DLD1 (cell line): ENCODE measurements around the gene UNC13D.
"Not testable (repeated sequence)": the region's sequence is repeated elsewhere in the genome, so short reads cannot be mapped to it uniquely, and the experiment has no call there.

Experiments used
- in situ Hi-C: cut with HindIII; loops from 2 replicates; pipeline ENCODE4 v1.10.0; 2017; ENCODE audit warnings: low sequenced_read_pairs

UNC13D gene

GRCh38 chr17:75853433-75853832 lies 9.2 kb upstream of the UNC13D start:
- in situ Hi-C loops = no loop called here

- in situ Hi-C loops = not testable (repeated sequence)
These were observed 7.4 kb upstream of the UNC13D start for GRCh38 chr17:75851693-75851991.

DNA sequence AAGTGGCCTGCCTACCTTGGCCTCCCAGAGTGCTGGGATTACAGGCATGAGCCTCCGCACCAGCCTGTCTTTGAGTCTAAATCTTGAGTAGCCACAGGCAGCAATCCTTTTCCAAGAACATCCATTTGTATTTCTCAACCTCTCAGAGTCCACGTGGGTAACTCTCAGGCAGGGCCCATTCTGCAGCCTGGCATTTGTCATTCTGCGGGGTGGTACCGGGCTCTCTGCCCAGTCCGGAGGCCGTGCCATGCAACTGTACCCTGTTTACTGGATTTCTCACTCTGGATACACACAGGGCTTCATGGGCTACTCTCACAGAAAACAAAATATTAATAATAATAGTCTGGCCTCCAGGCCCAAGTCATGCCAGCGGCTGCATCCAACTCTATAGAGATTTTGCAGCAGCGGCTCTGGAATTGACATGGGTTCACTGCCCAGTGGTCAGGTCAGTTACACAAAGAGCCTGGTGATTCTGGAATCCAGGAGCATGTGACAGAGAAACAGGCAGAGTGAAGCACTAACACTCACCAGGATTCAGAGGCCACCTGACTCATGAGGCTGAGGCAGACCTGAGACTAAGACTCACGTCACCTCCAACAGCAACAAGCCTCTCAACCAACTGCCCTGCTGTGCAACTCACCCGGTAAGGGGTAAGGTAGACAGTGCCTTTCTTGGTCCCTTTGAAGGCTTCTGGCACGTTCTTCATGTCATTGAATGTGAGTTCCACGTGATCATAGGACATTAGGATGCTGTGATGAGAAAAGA lies 6.9 kb upstream of the UNC13D start:
- in situ Hi-C loops = no loop called here

- in situ Hi-C loops = no loop called here
These were observed 5.5 kb upstream of the UNC13D start for GRCh38 chr17:75849724-75850123.

DNA sequence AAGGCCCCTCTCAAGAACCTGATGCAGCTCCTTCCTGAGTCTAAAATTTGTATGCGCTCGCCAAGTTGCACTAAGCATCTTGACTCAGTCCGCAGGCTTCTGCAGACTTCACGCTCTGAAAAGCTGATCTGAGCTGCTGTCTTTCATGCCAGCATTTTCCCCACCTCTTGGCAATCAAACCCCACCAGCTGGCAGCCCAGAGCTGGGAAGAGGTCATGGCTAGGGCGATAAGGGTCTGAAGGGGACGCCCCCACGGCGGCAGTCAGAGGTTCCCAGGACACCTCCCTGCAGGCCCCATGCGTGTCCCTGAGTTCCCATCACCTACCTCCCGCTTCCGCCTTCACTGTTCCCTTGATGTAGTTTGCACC lies 5.1 kb upstream of the UNC13D start:
- in situ Hi-C loops = no loop called here

DNA sequence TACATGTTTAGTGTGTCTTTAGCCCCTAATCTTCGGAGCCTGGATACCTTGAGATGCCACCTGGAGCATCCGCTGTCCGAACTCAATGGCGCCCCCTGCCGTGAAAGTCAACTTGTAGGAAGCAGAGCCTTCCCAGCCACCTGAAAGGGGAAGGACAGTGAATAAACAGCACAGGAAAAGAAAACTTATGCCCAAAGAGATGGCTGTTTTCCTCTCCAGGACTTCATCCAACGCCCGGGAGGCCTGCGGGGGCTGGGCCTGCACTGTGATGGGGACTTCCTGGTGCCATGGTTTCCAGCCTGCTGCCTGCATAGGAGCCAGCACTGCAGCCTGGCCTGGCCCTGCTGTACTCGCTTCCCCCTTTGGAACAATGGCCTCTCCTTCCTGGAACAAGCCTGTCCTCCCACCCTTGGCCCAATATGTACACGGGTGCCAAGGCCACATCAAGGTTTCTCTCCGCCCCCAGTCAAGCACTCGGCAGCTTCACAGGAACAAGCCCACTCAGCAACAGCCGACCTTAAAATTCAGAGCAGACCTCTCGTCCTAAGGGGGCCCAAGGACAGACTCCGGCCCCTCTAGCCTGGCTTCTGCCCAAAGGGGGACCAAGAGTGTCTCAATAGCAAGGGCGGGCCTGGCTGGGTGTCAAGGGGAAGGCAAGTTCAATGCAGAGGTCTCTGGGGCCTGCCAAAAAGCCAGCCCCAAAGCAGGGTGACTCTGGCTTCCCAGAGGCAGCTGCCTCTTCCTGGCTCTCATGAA lies 4.5 kb upstream of the UNC13D start:
- in situ Hi-C loops = no loop called here

DNA sequence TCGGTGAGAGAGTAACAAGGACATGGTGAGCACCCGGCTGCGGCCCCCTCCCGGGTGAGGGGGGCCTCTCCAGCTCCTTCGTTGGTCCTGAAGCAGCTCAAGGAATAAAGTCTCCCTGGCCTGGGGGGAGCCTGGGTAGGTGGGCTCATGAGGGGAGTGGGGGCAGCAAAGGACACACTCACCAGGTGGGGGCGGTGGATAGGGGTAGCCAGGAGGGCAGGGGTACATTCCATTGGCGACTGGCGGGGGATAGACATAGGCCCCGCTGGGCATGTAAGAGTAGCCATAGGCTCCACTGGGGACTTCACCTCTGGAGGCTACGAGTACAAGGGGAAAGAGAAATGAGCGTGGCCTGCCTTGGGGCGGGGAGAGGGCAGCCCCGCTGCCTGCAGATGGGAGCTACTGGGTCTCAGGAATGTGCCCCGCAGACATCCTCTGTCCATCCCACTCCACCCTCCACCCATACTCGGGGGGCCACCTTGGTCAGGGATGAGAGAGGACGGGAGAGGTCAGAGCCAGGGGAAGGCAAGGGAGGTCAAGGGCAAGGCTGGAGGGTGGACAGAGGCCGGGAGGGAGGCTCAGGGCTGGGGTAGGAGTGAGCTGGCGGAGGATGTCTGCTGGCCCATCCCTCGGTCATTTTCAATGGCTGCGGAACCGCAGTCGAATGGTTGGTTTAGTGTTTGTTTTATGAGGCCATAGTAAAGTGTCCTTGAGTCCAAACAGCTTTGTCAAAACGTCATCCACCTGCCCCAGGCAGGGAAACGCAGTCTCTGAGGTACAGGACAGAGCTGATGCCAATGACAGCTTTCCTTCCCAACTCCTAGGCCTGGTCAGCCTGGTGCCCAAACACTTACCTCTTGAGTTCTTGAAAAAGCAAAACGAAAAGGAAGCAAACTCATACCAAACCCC lies 3.7 kb upstream of the UNC13D start:
- in situ Hi-C loops = no loop called here

GRCh38 chr17:75846692-75847613 lies 2.7 kb upstream of the UNC13D start:
- in situ Hi-C loops = no loop called here

DNA sequence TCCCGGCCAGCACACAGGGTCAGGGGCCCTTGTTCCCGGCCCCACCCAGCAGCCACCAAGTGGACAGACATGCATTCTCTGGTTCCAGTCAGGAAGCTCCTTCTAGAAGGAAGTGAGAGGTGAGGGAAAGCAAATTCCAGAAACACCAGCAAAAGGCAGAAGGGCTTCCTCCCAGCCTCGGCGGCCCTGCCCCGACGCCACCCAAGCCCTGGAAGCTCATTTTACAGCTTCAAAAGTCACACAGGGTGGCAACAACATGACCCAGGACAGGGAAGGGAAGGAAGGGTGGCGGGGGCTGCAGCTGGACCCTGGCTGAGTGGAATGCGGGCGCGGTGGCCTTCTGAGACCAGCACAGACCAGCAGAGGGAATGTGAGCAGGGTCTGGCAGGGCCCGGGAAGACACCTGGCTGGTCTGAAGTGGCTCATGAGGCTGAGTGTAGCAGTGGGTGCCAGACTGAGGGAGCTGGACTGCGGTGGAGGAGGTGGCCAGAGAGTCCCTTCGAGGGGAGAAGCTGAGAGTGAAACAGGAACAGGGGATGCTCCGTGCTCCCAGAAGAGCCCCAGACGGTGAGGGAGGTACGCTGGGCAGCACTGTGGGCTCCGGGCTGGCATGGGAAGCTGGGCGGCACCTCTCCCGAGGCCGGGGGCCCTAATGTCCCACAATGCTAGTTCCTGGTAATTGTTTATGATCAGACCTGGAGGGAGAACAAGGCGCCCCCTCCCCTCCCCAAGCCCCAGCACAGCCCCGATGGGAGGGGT lies 1.9 kb upstream of the UNC13D start:
- in situ Hi-C loops = no loop called here

- in situ Hi-C loops = no loop called here
These were observed 981 bp upstream of the UNC13D start for GRCh38 chr17:75845058-75845711.

GRCh38 chr17:75844530-75845057 lies 390 bp upstream of the UNC13D start:
- in situ Hi-C loops = no loop called here

- in situ Hi-C loops = no loop called here
These were observed 1.1 kb downstream of the UNC13D start for GRCh38 chr17:75842963-75843576.

DNA sequence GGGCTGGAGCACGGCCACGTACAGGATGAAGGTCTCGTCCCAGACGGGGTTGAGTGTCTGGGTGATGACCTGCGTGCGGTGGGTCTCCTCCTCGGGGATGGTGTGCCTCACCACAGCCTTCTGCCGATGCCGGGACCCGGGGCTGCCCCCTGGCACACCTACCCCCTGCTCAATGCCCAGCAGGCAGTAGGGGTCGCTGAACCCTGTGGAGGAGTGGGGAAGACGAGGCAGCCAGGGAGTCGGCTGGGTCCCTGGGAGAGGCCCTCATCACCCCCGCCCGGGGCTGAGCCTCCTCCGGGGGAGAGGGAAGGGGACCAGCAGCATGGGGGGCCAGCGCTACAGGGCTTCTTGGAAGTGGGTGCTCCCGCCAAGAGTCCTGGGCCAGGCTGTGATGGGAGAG lies 1.8 kb downstream of the UNC13D start:
- in situ Hi-C loops = no loop called here

DNA sequence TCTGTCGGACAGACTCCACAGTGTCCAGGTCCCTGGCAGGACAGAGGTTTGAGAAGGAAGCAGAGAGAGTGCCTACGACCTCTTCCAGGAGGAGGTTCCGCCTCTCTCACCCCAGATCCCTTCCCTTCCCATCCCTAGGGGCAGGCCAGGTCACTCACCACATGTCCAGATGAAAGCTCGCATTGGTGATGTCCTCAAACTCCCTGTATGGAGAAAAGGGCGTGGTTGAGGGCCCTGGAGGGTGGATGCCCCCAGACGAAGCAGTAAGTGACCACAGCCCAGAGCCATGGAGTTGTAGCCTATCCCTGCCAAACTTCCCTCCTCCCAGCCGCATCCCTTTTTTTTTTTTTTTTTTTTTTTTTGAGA lies 3.4 kb downstream of the UNC13D start:
- in situ Hi-C loops = no loop called here

- in situ Hi-C loops = no loop called here
These were observed 4.0 kb downstream of the UNC13D start for GRCh38 chr17:75839942-75840798.

GRCh38 chr17:75838410-75838809 lies 5.8 kb downstream of the UNC13D start:
- in situ Hi-C loops = no loop called here

GRCh38 chr17:75837899-75838298 lies 6.3 kb downstream of the UNC13D start:
- in situ Hi-C loops = no loop called here

DNA sequence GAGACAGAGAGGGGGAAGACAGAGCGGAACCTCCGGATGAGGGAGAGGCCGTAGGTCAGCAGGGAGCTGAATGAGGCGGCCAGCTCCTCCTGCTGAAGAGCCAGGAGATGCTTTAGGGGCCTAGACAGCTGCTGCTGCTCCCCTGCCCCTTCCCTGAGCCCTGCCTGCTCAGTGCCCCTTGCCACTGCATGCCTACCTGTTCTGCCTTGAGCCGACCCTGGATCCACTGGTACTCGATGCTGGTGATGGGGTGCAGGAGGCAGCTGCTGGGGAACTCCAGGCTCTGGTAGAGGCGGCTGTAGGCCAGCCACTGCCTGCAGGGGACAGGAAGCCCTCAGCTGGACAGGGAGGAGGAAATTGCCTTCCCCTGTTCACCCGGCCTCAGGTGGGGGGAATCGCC lies 7.6 kb downstream of the UNC13D start:
- in situ Hi-C loops = no loop called here
